Mesothelial cell of epicardium (in vitro differentiated cells): ENCODE data around the gene SMIM11. TPM values are rescaled to one million over a fixed set of nuclear protein-coding genes. Genes with fewer than 3 reads are reported as not detected.
"Not testable (repeated sequence)": the region's sequence is repeated elsewhere in the genome, so short reads cannot be mapped to it uniquely, and the experiment has no call there.

Experiments used
- DNase-seq, 2 experiments: peaks; one replicate each; pipeline ENCODE4 v3.0.0; 2021; ENCODE audit warnings: low spot score in 2 of 2; ENCODE audit not compliant: unreplicated experiment in 2 of 2
- H3K27ac Mint-ChIP-seq: 2 replicates; pipeline ENCODE4 v1.8.0; 2021; ENCODE audit warnings: mixed read lengths
- H3K27me3 Mint-ChIP-seq: 2 replicates; pipeline ENCODE4 v1.8.0; 2021; ENCODE audit warnings: low read depth, mixed read lengths
- H3K36me3 Mint-ChIP-seq: 2 replicates; pipeline ENCODE4 v1.8.0; 2021; ENCODE audit warnings: mixed read lengths
- H3K4me1 Mint-ChIP-seq: 2 replicates; pipeline ENCODE4 v1.8.0; 2021; ENCODE audit warnings: mixed read lengths
- H3K4me3 Mint-ChIP-seq: 2 replicates; pipeline ENCODE4 v1.8.0; 2021; ENCODE audit warnings: mild to moderate bottlenecking, moderate library complexity, mixed read lengths
- H3K9me3 Mint-ChIP-seq: 2 replicates; pipeline ENCODE4 v1.8.0; 2021; ENCODE audit warnings: mixed read lengths
- CTCF ChIP-seq: fragments of 200-600 bp; sonication (generic); IDR thresholded peaks from one replicate; pipeline ENCODE4 v1.5.0; 2021; ENCODE audit warnings: antibody characterized with exemption; ENCODE audit not compliant: unreplicated experiment
- total RNA-seq: library from RNA; stranded (reverse); gene quantifications from 3 replicates; pipeline ENCODE4 v1.2.1, GENCODE V29; 2021

The SMIM11 gene
- 8.4 to 16.9 TPM (median 8.4 TPM) in 3 replicates for total RNA-seq

DNA sequence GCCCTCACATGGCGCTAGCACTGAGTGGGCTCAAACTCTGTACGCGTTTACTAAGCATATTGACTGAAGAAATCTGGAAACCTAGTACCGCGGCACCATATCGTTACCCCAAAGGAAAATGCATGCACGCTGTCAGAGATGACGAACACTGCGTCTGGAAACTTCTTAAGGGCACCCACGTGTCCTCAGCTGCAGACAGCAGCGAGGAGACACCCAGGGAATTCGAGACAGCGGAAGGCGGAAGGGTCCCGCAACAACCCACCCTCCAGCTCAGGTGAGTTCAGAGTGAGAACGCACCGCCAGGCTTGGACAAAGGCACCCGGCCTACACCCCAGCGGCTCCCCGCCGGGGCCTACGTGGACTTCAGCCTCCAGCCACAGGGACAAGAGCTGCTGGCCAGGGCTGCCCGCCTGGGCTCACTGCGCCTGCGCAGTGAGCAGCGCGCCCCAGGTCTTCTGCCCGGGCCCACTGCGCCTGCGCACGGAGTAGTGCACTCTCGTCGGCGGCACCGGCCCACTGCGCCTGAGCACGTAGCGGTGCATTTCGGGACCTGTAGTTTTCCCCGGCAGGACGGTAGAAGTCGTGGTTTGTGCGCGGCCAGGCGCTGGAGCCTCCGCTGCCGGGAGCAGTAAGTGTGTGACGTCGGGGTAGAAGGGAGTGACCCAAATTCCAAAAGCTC is at the start of gene SMIM11:
SMIM11 (plus strand) TSS at position 568 of the 679 bp plus-strand sequence. CDS start 3,998 bp downstream, outside the sequence.
- H3K27ac Mint-ChIP-seq, H3K27me3 Mint-ChIP-seq: not testable (repeated sequence)

DNA sequence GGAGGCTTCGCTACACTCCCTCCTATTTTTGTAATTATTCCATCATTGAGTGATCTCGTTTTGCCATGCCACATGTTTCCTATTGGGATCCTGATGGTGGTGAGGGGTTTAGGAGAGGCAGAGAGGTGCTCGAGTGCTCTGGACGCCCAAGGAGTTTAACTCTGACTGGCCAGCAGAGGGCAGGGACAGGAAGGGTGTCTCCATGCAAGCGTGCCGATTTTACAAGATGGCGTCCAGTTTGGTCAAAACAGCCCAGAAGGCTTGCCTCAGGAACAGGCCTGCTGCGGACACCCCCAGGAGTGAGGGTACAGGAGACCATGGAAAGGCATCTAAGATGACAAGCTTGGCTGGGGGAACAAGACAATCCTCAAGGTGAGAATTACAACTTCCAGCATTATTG is 45.3 kb upstream of the SMIM11 start:
- DNase-seq, result no peak
- H3K27ac Mint-ChIP-seq, result no peak overlapping the region
- H3K9me3 Mint-ChIP-seq, result peaks cover 16% of the 10 kb centered on the region
- no peak overlapping the region for H3K4me3 Mint-ChIP-seq
- peaks cover 2% of the 10 kb centered on the region for H3K4me1 Mint-ChIP-seq
- H3K27me3 Mint-ChIP-seq, result no peaks in the 10 kb centered on the region
- peaks cover 4% of the 10 kb centered on the region for H3K36me3 Mint-ChIP-seq
- TF ChIP-seq CTCF, result no peak

More for the DNA sequence above, at the start of gene SMIM11:
- not testable (repeated sequence) for H3K9me3 Mint-ChIP-seq, DNase-seq, H3K4me1 Mint-ChIP-seq, H3K4me3 Mint-ChIP-seq, H3K36me3 Mint-ChIP-seq

DNA sequence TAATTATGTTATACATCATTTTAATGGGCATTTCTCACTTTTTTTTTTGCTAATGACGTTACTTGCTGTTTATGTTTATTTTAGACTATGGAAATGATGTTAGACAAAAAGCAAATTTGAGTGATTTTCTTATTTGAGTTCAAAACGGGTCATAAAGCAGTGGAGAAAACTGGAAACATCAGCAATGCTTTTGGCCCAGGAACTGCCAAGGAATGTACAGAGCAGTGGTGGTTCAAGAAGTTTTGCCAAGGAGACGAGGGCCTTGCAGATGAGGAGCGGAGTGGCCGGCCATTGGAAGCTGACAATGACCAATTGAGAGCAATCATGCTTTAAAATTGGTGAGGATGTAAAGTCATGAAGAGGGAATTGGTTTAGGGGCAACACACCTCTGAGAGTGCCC is 43.6 kb upstream of the SMIM11 start:
- Mint-ChIP-seq H3K27me3 (no peaks in the 10 kb centered on the region), H3K9me3 (peaks cover 16% of the 10 kb centered on the region), H3K4me3 (no peak overlapping the region), H3K27ac (no peak overlapping the region), H3K4me1 (peaks cover 6% of the 10 kb centered on the region), H3K36me3 (peaks cover 4% of the 10 kb centered on the region)
- no peak for DNase-seq
- TF ChIP-seq CTCF, result no peak

- Mint-ChIP-seq H3K4me3 (no peak overlapping the region), H3K4me1 (peaks cover 10% of the 10 kb centered on the region), H3K27me3 (no peaks in the 10 kb centered on the region), H3K9me3 (peaks cover 16% of the 10 kb centered on the region), H3K36me3 (peaks cover 4% of the 10 kb centered on the region), H3K27ac (no peak overlapping the region)
- TF ChIP-seq CTCF, result no peak
- DNase-seq, result no peak
Observed at GRCh38 chr21:34332347-34332746, 43.0 kb upstream of the SMIM11 start.

- TF ChIP-seq CTCF, result no peak
- H3K4me3 Mint-ChIP-seq, result no peak overlapping the region
- H3K9me3 Mint-ChIP-seq, result peaks cover 13% of the 10 kb centered on the region
- H3K27me3 Mint-ChIP-seq, result no peaks in the 10 kb centered on the region
- no peak for DNase-seq
- H3K36me3 Mint-ChIP-seq, result peaks cover 4% of the 10 kb centered on the region
- H3K4me1 Mint-ChIP-seq, result peaks cover 10% of the 10 kb centered on the region
- no peak overlapping the region for H3K27ac Mint-ChIP-seq
Observed at GRCh38 chr21:34333121-34333739, 42.1 kb upstream of the SMIM11 start.

GRCh38 chr21:34335316-34335715 is 40.0 kb upstream of the SMIM11 start:
- H3K36me3 Mint-ChIP-seq, result no peaks in the 10 kb centered on the region
- no peak for TF ChIP-seq CTCF
- H3K4me1 Mint-ChIP-seq, result peaks cover 10% of the 10 kb centered on the region
- no peaks in the 10 kb centered on the region for H3K9me3 Mint-ChIP-seq
- no peak for DNase-seq
- H3K27ac Mint-ChIP-seq, result no peak overlapping the region
- no peak overlapping the region for H3K4me3 Mint-ChIP-seq
- no peaks in the 10 kb centered on the region for H3K27me3 Mint-ChIP-seq
